NCI-H460 (cell line): ENCODE data around the gene ZC3H7B. TPM values are rescaled to one million over a fixed set of nuclear protein-coding genes. Genes with fewer than 3 reads are reported as not detected.

Experiments
- DNase-seq: peaks from one replicate; pipeline ENCODE4 v3.0.0-alpha.2; 2016; ENCODE audit warnings: low read depth; ENCODE audit errors: extremely low read depth
- small RNA-seq, 2 experiments: library from RNA; depleted of rRNA; stranded (forward); fragments of <200 nt; gene quantifications; one replicate each; pipeline ENCODE3, GENCODE V24; 2014
- total RNA-seq: library from RNA; depleted of rRNA; stranded (reverse); fragments of >200 nt; shearing (Covaris generic); gene quantifications from 2 replicates; pipeline ENCODE4 v1.2.3, GENCODE V29; 2014; rRNA removed

The ZC3H7B gene
- total RNA-seq, 1 experiment from 2014 or later, result 23.7 TPM

- no peak for DNase-seq
These were observed 105.1 kb downstream of the ZC3H7B start for GRCh38 chr22:41406410-41406809.

GRCh38 chr22:41407433-41407832 is 106.1 kb downstream of the ZC3H7B start:
- no peak for DNase-seq

- DNase-seq, result no peak
These were observed 107.3 kb downstream of the ZC3H7B start for GRCh38 chr22:41408665-41409064.

Small RNAs within 50 kb of the gene (small RNA-seq; reads per million reads assigned to genes)
- gene MIR6889, result 0 reads per million in 2 experiments
- 0 reads per million in 2 experiments for gene RNU6-495P

Other genes with a start within 250 kb of the ZC3H7B start
- 22.3 TPM in 2 replicates for gene EP300, start 208.9 kb upstream of the ZC3H7B start, total RNA-seq
- gene L3MBTL2, start 96.2 kb upstream of the ZC3H7B start, total RNA-seq, result 16.4 and 16.9 TPM in 2 replicates
- 0.09 and 0.15 TPM in 2 replicates for gene CHADL, start 60.6 kb upstream of the ZC3H7B start, total RNA-seq
- gene RANGAP1, start 15.3 kb upstream of the ZC3H7B start, total RNA-seq, result 44.2 and 47.0 TPM in 2 replicates
- 1.1 and 1.6 TPM in 2 replicates for gene TEF, start 80.4 kb downstream of the ZC3H7B start, total RNA-seq
- gene TOB2, start 145.3 kb downstream of the ZC3H7B start, total RNA-seq, result 16.1 and 18.2 TPM in 2 replicates
- 66.8 and 69.2 TPM in 2 replicates for gene PHF5A, start 167.2 kb downstream of the ZC3H7B start, total RNA-seq
- gene ACO2, start 167.6 kb downstream of the ZC3H7B start, total RNA-seq, result 66.1 and 72.0 TPM in 2 replicates
- 10.8 and 12.3 TPM in 2 replicates for gene POLR3H, start 242.9 kb downstream of the ZC3H7B start, total RNA-seq